Measurements from ENCODE around the gene PDE4D. TPM values are rescaled to one million over a fixed set of nuclear protein-coding genes. Genes with fewer than 3 reads are reported as not detected.

Gene PDE4D
- total RNA-seq, 6 experiments from 2014 or later: 1.6 to 10.3 (median 5.6) TPM

GRCh38 chr5:59569608-59570334 is 323.8 kb downstream of the PDE4D start:
- WGBS (ENCODE audit: insufficient coverage, low coverage, low lambda C conversion rate, missing lambda C conversion rate): 44% methylated on average over 3 of the region's 3 CpGs
- intact Hi-C loops (cut with DNase I): no loop called here

GRCh38 chr5:59569158-59569557 is 324.4 kb downstream of the PDE4D start:
- H3K9me3 ChIP-seq: no peaks in the 10 kb centered on the region
- no peak overlapping the region for H3K4me3 ChIP-seq
- no peaks in the 10 kb centered on the region for H3K4me1 ChIP-seq
- H3K27ac ChIP-seq: no peak overlapping the region
- ATAC-seq (no peak), DNase-seq (no peak)
- intact Hi-C loops (cut with DNase I): no loop called here
- WGBS (ENCODE audit: insufficient coverage, low coverage, low lambda C conversion rate, missing lambda C conversion rate): 79% methylated on average over 4 of the region's 4 CpGs
- H3K27me3 ChIP-seq: no peaks in the 10 kb centered on the region
- TF ChIP-seq POLR2A (IDR thresholded peaks at IDR 0.05) (no peak), CTCF (IDR thresholded peaks at IDR 0.05) (no peak)
- no peaks in the 10 kb centered on the region for H3K36me3 ChIP-seq

More at GRCh38 chr5:59569608-59570334, 323.8 kb downstream of the PDE4D start:
- ATAC-seq (peak in 1 of 4 donors; percentile 20), DNase-seq (no peak)
- Histone ChIP-seq H3K9me3 (no peaks in the 10 kb centered on the region), H3K4me1 (no peaks in the 10 kb centered on the region), H3K27ac (no peak overlapping the region), H3K4me3 (no peak overlapping the region), H3K27me3 (no peaks in the 10 kb centered on the region), H3K36me3 (no peaks in the 10 kb centered on the region)
- peak in 1 of 4 donors; percentile 10 for TF ChIP-seq CTCF (IDR thresholded peaks at IDR 0.05)
- TF ChIP-seq POLR2A (IDR thresholded peaks at IDR 0.05): no peak

DNA sequence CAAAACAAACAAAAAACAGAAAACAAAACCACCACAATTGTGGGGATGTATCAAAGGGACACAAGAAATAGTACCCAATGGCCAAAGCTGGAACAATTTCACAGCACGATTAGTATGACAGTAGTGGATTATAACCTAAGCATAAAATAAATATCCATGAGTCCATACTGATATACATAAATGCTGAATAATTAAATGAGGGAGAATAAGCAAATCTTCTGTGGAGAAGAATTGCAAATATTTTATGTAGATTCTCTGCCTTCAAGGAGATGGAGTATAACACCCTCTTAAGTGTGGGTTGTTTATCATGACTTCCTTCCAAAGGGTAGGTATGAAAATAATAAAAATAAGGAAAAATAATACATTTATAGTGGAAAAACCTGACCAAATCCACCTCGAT is 325.4 kb downstream of the PDE4D start:
- 84% methylated on average over 2 of the region's 2 CpGs for WGBS (ENCODE audit: insufficient coverage, low coverage, low lambda C conversion rate, missing lambda C conversion rate)
- intact Hi-C loops (cut with DNase I): no loop called here

GRCh38 chr5:59565551-59565950 is 328.0 kb downstream of the PDE4D start:
- ATAC-seq (no peak), DNase-seq (no peak)

More for the DNA sequence above, 325.4 kb downstream of the PDE4D start:
- DNase-seq (no peak), ATAC-seq (no peak)
- Histone ChIP-seq H3K36me3 (no peaks in the 10 kb centered on the region), H3K4me3 (no peak overlapping the region), H3K9me3 (no peaks in the 10 kb centered on the region), H3K4me1 (no peaks in the 10 kb centered on the region), H3K27me3 (no peaks in the 10 kb centered on the region), H3K27ac (no peak overlapping the region)
- TF ChIP-seq POLR2A (IDR thresholded peaks at IDR 0.05) (no peak), CTCF (IDR thresholded peaks at IDR 0.05) (no peak)

More at GRCh38 chr5:59565551-59565950, 328.0 kb downstream of the PDE4D start:
- no peaks in the 10 kb centered on the region for H3K9me3 ChIP-seq
- 67% methylated on average over 1 of the region's 2 CpGs for WGBS (ENCODE audit: insufficient coverage, low coverage, low lambda C conversion rate, missing lambda C conversion rate)
- H3K4me3 ChIP-seq: no peak overlapping the region
- TF ChIP-seq POLR2A (IDR thresholded peaks at IDR 0.05) (no peak), CTCF (IDR thresholded peaks at IDR 0.05) (no peak)
- no peaks in the 10 kb centered on the region for H3K27me3 ChIP-seq
- H3K27ac ChIP-seq: no peak overlapping the region
- intact Hi-C loops (cut with DNase I): no loop called here
- H3K4me1 ChIP-seq: no peaks in the 10 kb centered on the region
- no peaks in the 10 kb centered on the region for H3K36me3 ChIP-seq

Measured in right lobe of liver (tissue), 6 donors.